Measurements from ENCODE around the gene CACFD1.

GRCh38 chr9:133505186-133505830 lies 45.5 kb downstream of the CACFD1 start:
- no peak for TF ChIP-seq GATA2 (IDR thresholded peaks at IDR 0.05; ENCODE audit: low read depth, low read length)
- TF ChIP-seq GATA3 (IDR thresholded peaks at IDR 0.05; ENCODE audit: low read depth, low read length), result no peak

All from SH-SY5Y (cell line).